Body of pancreas (tissue), 4 donors: ENCODE measurements around the gene KRTAP12-3.

ENCODE experiments used
- POLR2A ChIP-seq, 3 donors: fragments of 450-650 bp; IDR thresholded peaks; one replicate each; pipeline ENCODE4 v1.6.1; 2016; ENCODE audit warnings: antibody characterized with exemption in 3 of 3, mild to moderate bottlenecking in 2 of 3
- TF ChIP-seq, protein P1 (sequence below), 7 experiments: fragments of 450-650 bp in 4 of 7; fragments of 200-600 bp in 3 of 7; sonication (generic) in 3 of 7; IDR thresholded peaks; one replicate each; pipeline ENCODE4 v1.5.1; 2016 to 2019; ENCODE audit warnings: antibody characterized with exemption in 7 of 7

GRCh38 chr21:44615911-44616590, 41.7 kb upstream of the KRTAP12-3 start:
- TF ChIP-seq, protein P1, sequence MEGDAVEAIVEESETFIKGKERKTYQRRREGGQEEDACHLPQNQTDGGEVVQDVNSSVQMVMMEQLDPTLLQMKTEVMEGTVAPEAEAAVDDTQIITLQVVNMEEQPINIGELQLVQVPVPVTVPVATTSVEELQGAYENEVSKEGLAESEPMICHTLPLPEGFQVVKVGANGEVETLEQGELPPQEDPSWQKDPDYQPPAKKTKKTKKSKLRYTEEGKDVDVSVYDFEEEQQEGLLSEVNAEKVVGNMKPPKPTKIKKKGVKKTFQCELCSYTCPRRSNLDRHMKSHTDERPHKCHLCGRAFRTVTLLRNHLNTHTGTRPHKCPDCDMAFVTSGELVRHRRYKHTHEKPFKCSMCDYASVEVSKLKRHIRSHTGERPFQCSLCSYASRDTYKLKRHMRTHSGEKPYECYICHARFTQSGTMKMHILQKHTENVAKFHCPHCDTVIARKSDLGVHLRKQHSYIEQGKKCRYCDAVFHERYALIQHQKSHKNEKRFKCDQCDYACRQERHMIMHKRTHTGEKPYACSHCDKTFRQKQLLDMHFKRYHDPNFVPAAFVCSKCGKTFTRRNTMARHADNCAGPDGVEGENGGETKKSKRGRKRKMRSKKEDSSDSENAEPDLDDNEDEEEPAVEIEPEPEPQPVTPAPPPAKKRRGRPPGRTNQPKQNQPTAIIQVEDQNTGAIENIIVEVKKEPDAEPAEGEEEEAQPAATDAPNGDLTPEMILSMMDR (IDR thresholded peaks at IDR 0.05): no peak
- no peak for TF ChIP-seq POLR2A (IDR thresholded peaks at IDR 0.05)
